ENCODE results near the gene UBL4B.

The UBL4B gene

GRCh38 chr1:110119843-110120242 is 7.6 kb downstream of the UBL4B start:
- H2AFZ ChIP-seq (ENCODE audit: low read depth, low read length, severe bottlenecking) = no peak overlapping the region
- H3K27ac ChIP-seq (ENCODE audit: low read depth, low read length) = no peak overlapping the region
- no peaks in the 10 kb centered on the region for H3K79me2 ChIP-seq (ENCODE audit: insufficient read depth, low read length)
- no peak overlapping the region for H3K9ac ChIP-seq (ENCODE audit: low read length)
- H3K36me3 ChIP-seq (ENCODE audit: low read length) = no peaks in the 10 kb centered on the region
- H3K9me2 ChIP-seq (replicated peaks; ENCODE audit: insufficient read depth, low read length) = no peaks in the 10 kb centered on the region
- H4K20me1 ChIP-seq (ENCODE audit: low read depth, low read length) = no peaks in the 10 kb centered on the region
- no peaks in the 10 kb centered on the region for H3K27me3 ChIP-seq (ENCODE audit: low read length)
- peaks cover 15% of the 10 kb centered on the region; the same call in 1 of the 2 replicates for H3K9me3 ChIP-seq (ENCODE audit: insufficient read depth, low read length)
- no peak overlapping the region for H3K4me2 ChIP-seq (ENCODE audit: low read depth, low read length, poor library complexity, severe bottlenecking)
- TF ChIP-seq CTCF (IDR thresholded peaks at IDR 0.05; ENCODE audit: insufficient read depth, low read length, poor library complexity, severe bottlenecking) (no peak), EZH2phosphoT487 (conservative IDR thresholded peaks at IDR 0.05; ENCODE audit: low read length) (no peak)
- H3K4me3 ChIP-seq (ENCODE audit: insufficient read depth, low read length, poor library complexity, severe bottlenecking) = no peak overlapping the region
- H3F3A ChIP-seq (ENCODE audit: insufficient read depth) = no peaks in the 10 kb centered on the region

DNA sequence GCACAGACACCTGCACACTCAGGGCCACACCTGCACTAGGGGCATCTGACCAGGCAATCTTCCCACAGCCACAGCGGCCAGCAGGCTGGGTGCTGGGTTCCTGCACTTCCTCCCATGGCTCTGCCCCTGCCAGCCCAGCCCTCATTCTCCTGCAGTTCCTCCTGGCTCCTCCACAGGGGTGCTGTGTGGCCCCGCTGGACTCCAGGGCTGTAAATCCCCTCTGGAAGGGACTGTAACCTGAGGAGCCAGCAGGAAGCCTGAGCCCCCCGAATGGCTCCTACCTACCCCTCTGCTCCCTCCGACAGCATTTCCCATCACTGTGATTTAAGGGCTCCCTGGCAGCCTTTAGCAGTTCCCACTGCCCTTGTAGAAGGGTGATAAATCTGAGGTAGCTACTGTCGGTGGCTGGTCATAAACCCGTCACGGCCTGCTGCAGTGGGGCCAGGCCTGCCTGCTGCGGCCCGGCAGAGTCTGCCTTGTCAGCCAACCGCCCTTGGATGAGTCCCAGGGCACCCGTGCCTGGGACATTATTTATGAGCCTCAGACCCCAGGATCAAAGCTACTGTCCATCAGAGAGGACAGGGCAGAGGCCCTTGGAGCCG is 8.8 kb downstream of the UBL4B start:
- H4K20me1 ChIP-seq (ENCODE audit: low read depth, low read length) = no peaks in the 10 kb centered on the region
- H3K27ac ChIP-seq (ENCODE audit: low read depth, low read length) = no peak overlapping the region
- no peak overlapping the region for H3K9ac ChIP-seq (ENCODE audit: low read length)

DNA sequence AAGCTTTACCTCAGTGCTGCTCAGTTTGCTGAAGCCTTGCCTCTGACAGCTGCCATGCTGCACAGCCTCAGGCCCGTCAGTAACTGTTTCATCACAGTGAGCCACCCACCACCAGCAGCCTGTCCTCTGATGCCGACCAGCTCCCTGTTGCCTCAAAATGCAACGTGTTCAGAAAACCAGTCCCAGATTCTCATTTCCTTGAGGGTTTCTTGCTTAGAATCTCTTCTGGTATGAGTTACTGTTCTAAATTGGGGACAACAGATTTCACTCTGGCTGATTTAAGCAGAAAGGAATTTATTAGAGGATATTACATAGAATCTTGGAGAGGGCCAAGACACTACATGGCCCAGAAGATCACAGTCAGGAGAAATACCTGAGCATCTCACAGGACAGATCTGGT is 11.0 kb downstream of the UBL4B start:
- H3K36me3 ChIP-seq (ENCODE audit: low read length) = no peaks in the 10 kb centered on the region

More for the DNA sequence above, 8.8 kb downstream of the UBL4B start:
- Histone ChIP-seq H3F3A (ENCODE audit: insufficient read depth) (no peaks in the 10 kb centered on the region), H3K4me2 (ENCODE audit: low read depth, low read length, poor library complexity, severe bottlenecking) (no peak overlapping the region), H2AFZ (ENCODE audit: low read depth, low read length, severe bottlenecking) (no peak overlapping the region), H3K36me3 (ENCODE audit: low read length) (no peaks in the 10 kb centered on the region), H3K9me3 (ENCODE audit: insufficient read depth, low read length) (peaks cover 15% of the 10 kb centered on the region; the same call in 1 of the 2 replicates), H3K79me2 (ENCODE audit: insufficient read depth, low read length) (no peaks in the 10 kb centered on the region), H3K9me2 (replicated peaks; ENCODE audit: insufficient read depth, low read length) (no peaks in the 10 kb centered on the region), H3K27me3 (ENCODE audit: low read length) (no peaks in the 10 kb centered on the region), H3K4me3 (ENCODE audit: insufficient read depth, low read length, poor library complexity, severe bottlenecking) (no peak overlapping the region)
- TF ChIP-seq CTCF (IDR thresholded peaks at IDR 0.05; ENCODE audit: insufficient read depth, low read length, poor library complexity, severe bottlenecking) = no peak
- TF ChIP-seq EZH2phosphoT487 (conservative IDR thresholded peaks at IDR 0.05; ENCODE audit: low read length) = no peak

More for the DNA sequence above, 11.0 kb downstream of the UBL4B start:
- H3K79me2 ChIP-seq (ENCODE audit: insufficient read depth, low read length) = no peaks in the 10 kb centered on the region
- no peak overlapping the region for H3K27ac ChIP-seq (ENCODE audit: low read depth, low read length)
- H3K9me3 ChIP-seq (ENCODE audit: insufficient read depth, low read length) = peaks cover 15% of the 10 kb centered on the region; the same call in 1 of the 2 replicates
- H3K27me3 ChIP-seq (ENCODE audit: low read length) = no peaks in the 10 kb centered on the region
- no peaks in the 10 kb centered on the region for H4K20me1 ChIP-seq (ENCODE audit: low read depth, low read length)
- no peak overlapping the region for H2AFZ ChIP-seq (ENCODE audit: low read depth, low read length, severe bottlenecking)
- no peak overlapping the region for H3K4me2 ChIP-seq (ENCODE audit: low read depth, low read length, poor library complexity, severe bottlenecking)
- H3K4me3 ChIP-seq (ENCODE audit: insufficient read depth, low read length, poor library complexity, severe bottlenecking) = no peak overlapping the region
- no peak for TF ChIP-seq CTCF (IDR thresholded peaks at IDR 0.05; ENCODE audit: insufficient read depth, low read length, poor library complexity, severe bottlenecking)
- TF ChIP-seq EZH2phosphoT487 (conservative IDR thresholded peaks at IDR 0.05; ENCODE audit: low read length) = no peak
- H3F3A ChIP-seq (ENCODE audit: insufficient read depth) = no peaks in the 10 kb centered on the region
- H3K9me2 ChIP-seq (replicated peaks; ENCODE audit: insufficient read depth, low read length) = no peaks in the 10 kb centered on the region
- H3K9ac ChIP-seq (ENCODE audit: low read length) = no peak overlapping the region

Data from SU-DHL-6 (cell line).